ENCODE results near the gene MINPP1.
"Not testable (repeated sequence)": the region's sequence is repeated elsewhere in the genome, so short reads cannot be mapped to it uniquely, and the experiment has no call there.

Gene MINPP1

GRCh38 chr10:87504640-87505365 lies at the start of gene MINPP1:
Gene MINPP1 (plus strand): TSS chr10:87504893. CDS start chr10:87504916, 23 bp downstream.
- DNase-seq (ENCODE audit: low read depth): peak; percentile 68

DNA sequence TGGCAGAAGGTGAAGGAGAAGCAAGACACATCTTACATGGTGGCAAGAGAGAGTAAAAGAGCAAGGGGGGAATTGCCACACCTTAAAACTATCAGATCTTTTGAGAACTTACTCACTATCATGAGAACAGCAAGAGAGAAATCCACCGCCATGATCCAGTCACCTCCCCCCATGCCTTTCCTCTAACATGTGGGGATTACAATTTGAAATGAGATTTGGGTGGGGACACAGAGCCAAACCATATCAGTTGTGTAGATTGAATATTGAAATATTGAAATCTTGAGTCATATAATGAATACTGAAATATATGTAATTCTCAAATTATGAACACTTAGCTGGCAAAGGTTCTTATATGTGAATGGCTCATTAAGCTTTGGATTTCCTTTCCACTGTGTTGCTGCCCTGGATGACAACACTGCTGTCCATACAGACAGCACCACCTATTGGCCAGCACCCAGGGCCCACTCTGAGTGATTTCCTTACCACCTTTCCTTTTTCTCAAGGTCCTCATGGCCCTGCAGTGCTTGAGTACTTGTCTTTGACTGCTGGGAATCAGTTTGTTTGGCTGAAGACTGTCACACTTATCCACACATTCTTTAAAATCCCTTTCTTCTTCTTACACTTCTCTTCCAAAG lies 48.0 kb upstream of the MINPP1 start:
- not testable (repeated sequence) for DNase-seq (ENCODE audit: low read depth)

- not testable (repeated sequence) for DNase-seq (ENCODE audit: low read depth)
Measured at GRCh38 chr10:87461751-87462150, 42.9 kb upstream of the MINPP1 start.

DNA sequence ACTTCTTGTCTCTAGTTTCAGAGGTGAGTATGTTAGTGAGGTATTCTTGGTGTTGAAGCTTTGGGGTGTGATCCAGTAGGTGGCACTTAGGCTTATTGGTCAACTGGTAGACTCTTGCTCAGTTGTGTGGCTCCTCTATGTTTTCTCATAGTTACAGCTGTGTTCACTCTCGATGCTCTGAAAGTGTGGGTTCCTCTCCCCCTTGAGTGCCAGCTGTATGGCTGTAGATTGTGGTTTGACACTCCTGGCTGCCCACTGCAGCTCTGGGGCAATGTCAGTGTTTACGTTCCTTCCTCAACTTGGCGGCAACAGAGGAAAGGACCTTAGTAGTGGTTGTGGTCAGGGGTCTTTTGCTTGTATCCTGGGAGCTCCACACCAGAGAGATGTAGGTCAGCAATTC lies 37.8 kb upstream of the MINPP1 start:
- DNase-seq (ENCODE audit: low read depth): not testable (repeated sequence)

DNA sequence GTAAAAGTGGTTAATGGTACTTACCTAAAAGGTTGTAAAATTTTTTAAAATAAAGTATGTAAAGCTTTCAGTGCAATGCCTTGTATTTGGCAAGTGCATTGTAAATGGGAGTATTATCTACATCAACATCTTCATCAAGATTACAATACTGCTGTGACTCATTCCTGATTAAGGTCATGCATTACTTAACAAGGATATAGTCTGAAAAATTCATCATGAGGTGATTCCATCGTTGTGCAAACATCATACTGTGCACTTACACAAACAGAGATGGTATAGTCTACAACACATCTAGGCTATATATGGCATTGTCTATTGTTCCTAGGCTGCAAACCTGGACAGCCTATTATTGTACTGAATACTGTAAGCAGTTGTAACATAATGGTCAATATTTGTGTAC lies 16.0 kb upstream of the MINPP1 start:
- not testable (repeated sequence) for DNase-seq (ENCODE audit: low read depth)

DNA sequence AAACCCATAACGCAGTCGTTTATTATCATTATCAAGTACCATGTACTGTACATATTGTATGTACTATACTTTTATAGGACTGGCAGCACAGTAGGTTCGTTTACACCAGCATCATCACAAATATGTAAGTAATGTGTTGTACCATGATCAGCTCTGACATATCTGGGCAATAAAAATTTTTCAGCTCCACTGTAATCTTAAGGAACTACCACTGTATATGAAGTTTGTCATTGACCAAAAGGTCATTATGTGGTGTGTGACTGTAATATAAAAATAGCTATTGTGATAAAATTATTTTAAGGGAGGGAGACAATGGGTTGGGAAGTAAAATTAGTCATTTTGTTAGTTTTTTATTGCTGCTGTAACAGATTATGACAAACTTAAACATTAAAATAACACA lies 14.4 kb upstream of the MINPP1 start:
- not testable (repeated sequence) for DNase-seq (ENCODE audit: low read depth)

- DNase-seq (ENCODE audit: low read depth): not testable (repeated sequence)
Measured at GRCh38 chr10:87492450-87492849, 12.2 kb upstream of the MINPP1 start.

GRCh38 chr10:87495446-87495845 lies 9.2 kb upstream of the MINPP1 start:
- not testable (repeated sequence) for DNase-seq (ENCODE audit: low read depth)

- not testable (repeated sequence) for DNase-seq (ENCODE audit: low read depth)
Measured at GRCh38 chr10:87497386-87497785, 7.3 kb upstream of the MINPP1 start.

GRCh38 chr10:87498106-87498789 lies 6.4 kb upstream of the MINPP1 start:
- not testable (repeated sequence) for DNase-seq (ENCODE audit: low read depth)

DNA sequence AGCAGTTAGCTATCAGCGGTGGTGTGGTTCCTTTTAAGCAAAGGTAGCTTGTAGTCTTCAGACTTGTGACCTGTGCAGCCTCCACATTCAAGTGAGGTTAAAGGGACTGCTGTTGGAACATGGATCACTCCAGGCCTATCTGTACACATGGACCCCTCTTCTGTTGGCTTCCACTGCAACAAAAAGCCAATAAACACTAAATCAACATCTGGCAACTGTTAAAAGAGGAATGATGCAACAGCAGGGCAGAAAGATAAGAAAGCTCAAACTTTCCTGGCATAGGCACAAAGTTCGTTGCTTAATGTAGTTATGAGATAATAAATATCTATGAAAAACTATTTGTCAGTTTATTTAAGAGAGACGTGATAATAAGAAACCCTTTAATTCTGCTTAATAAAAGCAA lies 4.0 kb upstream of the MINPP1 start:
- no peak for DNase-seq (ENCODE audit: low read depth)

DNA sequence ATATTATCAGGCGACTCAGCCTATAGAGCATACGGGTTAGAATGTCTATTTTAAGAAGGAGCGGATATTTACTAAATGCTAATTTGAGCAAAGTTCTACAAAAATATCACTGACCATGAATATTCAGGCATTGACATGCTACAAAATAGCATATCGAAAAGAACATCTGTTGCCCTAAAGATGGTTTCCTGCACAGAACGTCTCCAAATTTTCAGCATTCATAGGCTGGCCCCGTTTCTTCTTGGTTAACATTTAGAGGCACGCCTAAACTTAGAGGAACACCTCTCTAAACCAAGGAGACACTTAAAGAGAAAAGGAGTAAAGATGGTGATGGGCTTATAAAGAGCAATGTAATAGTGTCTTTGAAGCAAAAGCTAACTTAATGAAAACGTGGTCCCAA lies 1.3 kb upstream of the MINPP1 start:
- no peak for DNase-seq (ENCODE audit: low read depth)

GRCh38 chr10:87503886-87504285 lies 807 bp upstream of the MINPP1 start:
- DNase-seq (ENCODE audit: low read depth): no peak

DNA sequence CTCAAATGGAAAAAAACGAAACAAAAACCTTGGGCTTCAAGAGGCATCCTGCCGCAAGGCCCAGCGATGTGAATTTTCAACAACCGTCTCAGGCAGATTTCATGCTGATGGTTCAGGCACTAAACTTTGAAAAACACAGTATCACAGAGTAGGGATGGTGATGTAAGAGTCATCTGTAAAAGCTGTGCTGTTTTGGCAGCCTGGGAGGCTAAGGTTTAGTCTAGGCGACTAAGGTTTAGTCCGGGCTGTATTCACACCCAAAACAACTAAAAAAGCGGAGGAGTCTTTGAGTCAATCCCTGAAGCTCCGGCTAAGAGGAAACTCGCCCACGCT lies 420 bp upstream of the MINPP1 start:
- no peak for DNase-seq (ENCODE audit: low read depth)

GRCh38 chr10:87505366-87506111 lies 846 bp downstream of the MINPP1 start:
- peak; percentile 21 for DNase-seq (ENCODE audit: low read depth)

GRCh38 chr10:87506956-87507355 lies 2.3 kb downstream of the MINPP1 start:
- DNase-seq (ENCODE audit: low read depth): no peak

- DNase-seq (ENCODE audit: low read depth): no peak
Measured at GRCh38 chr10:87507879-87508483, 3.3 kb downstream of the MINPP1 start.

GRCh38 chr10:87508837-87509236 lies 4.1 kb downstream of the MINPP1 start:
- no peak for DNase-seq (ENCODE audit: low read depth)

- no peak for DNase-seq (ENCODE audit: low read depth)
Measured at GRCh38 chr10:87510025-87510424, 5.3 kb downstream of the MINPP1 start.

GRCh38 chr10:87511526-87511925 lies 6.8 kb downstream of the MINPP1 start:
- DNase-seq (ENCODE audit: low read depth): no peak

DNA sequence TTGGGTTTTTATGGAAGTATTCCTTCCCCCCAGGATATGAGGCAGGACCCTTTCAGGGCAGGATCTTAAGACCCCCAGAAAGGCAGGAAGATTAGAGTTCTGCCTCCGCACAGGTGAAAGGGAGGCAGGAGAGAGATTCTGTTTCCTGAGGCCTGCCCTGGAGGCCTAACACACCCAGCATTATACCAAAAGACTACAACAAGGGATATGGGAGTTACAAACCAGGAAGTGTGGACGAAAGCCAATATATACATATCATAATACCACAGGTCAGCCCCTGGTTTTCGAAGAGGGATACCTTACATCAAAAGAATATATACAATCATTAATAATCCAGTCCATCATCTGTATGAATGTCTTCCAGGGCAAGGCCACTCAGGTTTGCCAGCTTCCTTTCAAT lies 14.2 kb downstream of the MINPP1 start:
- no peak for DNase-seq (ENCODE audit: low read depth)

DNA sequence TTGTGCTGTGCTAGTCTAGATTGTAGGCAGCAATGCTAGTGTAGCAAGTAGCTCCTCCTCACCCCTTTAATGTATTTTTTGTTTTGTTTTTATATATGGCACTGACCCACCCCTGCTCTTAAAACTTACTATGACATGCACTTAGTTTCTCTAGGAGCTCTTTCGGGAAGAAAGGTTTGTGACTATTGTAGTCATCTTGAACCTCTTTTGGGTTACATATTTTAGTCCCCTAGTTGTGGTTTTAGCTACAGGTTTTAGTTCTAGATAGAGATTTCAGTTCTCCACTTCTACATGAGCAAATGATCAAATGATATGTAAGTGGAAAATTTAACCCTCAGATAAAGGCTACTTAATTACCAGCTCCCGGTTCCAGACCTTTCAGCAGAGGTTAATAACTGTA lies 14.9 kb downstream of the MINPP1 start:
- no peak for DNase-seq (ENCODE audit: low read depth)
